Measurements from ENCODE around the gene PRKRA.
"Not testable (repeated sequence)": the region's sequence is repeated elsewhere in the genome, so short reads cannot be mapped to it uniquely, and the experiment has no call there.

Gene PRKRA

DNA sequence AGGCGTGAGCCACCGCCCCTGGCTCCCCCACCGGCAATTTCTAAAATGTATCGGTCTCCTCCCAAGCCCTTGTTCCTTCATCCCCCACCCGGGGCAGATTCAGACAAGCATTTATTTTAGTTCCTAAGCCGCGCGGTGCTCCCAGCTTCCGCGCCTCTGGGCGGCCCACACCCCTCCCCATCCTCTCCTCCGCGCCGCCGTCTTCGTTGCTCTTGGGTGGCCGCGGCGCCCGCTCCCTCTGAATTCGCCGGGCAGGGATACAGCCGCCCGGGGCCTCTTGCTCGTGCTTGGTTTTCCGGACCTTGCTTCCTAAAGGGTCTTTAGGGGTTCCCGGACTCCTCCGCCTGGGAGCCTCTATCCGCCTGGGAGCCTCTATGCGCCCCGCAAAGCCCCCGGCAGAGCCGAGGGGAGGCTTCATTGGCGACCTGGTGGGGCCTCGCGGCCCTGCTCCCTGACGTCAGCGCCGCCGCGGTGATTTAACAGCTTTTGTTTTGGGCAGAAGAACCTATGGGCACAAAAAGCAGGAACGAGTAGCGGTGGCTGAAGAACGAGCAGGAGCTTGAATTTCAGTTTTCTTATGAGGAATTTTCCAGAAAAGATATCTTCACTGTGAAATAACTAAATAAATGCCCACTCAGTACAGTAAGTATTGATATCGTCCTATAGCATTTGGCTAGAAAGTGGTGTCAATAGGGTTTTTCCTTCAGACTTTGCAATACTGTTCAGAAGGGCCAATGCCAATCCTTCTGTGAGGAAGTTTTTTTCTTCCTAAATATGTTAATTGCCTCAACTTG lies 37.3 kb downstream of the PRKRA start:
- DNase-seq, result peak; percentile 57

DNA sequence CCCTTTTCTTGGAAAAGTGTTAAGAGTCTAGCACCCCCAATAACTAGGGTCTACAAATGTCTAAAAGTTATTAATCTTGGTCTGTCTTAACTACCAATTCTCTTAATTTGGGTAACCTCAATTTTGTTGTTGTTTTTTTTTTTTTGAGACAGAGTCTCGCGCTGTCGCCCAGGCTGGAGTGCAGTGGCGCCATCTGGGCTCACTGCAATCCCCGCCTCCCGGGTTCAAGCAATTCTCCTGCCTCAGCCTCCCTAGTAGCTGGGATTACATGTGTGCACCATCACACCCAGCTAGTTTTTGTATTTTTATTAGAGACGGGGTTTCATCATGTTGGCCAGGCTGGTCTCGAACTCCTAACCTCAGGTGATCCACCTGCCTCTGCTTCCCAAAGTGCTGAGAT lies 38.5 kb downstream of the PRKRA start:
- not testable (repeated sequence) for DNase-seq

- DNase-seq, result no peak
Measured at GRCh38 chr2:178412047-178412446, 38.9 kb downstream of the PRKRA start.

GRCh38 chr2:178409261-178409660 lies 41.7 kb downstream of the PRKRA start:
- no peak for DNase-seq

- no peak for DNase-seq
Measured at GRCh38 chr2:178404368-178404767, 46.6 kb downstream of the PRKRA start.

DNA sequence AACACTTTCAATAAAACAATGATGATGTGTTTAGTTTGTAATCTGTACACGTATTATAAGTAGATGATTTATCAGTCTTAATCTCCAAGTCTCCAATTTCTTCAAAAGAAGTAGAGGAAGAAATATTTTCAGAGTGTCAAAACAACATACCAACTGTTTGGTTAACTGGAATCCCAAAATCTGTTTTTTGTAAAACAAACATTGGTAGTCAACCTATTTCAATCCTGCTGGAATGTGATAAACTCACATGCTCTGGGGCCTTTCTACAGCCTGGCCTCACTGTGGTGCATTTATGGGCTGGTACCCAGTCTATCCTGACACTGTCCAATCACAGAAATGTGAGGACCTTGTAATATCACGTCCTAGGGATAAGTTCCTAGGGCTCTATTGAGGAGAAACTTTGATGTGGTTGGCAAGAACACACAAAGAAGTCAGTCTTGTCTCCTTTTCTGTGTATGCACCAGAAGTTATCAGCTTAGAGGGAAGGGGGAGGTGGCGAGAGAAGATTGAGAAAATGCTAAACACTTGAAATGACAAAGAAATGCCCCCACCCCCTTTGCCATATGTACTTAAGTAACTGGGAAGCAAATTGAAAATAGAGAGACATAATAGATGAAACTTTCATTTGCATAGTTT lies 47.2 kb downstream of the PRKRA start:
- DNase-seq, result no peak

- DNase-seq, result no peak
Measured at GRCh38 chr2:178401994-178402437, 49.0 kb downstream of the PRKRA start.

GRCh38 chr2:178397002-178397605 lies 53.9 kb downstream of the PRKRA start:
- no peak for DNase-seq

DNA sequence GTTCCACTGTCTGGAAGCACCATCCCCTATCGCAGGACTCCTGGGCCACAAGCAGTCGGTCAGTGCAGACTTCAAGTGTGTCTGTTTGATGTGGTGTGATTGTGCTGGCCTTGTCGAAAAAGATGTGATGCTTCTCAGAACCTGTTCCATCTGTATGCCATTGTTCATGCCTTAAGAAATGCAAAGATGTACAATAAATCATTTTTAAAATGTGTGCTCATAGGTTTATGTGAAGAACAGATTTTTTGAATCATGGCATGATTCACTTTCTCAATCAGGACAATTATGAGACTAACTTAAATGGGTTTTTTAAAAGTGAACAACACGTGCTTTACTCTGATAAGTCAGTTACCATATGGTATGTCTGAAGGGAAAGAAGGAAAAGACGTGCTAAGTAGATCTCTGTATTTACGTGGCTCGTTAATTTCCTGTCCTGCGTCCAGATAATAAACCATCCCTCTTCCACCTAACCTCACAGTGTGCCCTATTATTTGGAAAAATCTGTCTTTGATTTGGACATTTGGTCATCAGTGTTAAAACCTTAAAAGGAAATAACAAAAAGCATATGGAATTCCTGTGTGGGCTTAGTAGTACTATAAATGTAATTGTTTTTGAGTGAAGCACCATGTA lies 54.9 kb downstream of the PRKRA start:
- DNase-seq, result no peak

- no peak for DNase-seq
Measured at GRCh38 chr2:178395295-178395694, 55.7 kb downstream of the PRKRA start.

DNA sequence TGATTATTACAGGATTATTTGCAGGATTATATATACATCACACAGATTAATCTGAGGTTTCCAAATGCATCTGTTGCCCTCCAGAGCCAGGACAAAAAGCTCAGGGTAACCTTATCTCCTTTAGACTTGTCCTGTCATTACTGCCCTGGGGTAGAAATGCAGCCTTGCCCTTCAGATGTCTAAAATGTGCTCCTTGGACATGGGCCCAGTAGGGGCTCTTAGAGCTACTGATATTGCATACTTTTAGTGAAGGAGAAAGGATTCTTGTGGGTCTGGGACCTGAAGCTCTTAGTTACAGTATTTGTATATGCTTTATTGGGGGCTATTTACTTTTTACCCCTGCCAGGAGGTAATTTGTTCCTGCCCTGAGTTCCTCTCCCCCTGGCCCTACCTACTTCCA lies 56.1 kb downstream of the PRKRA start:
- no peak for DNase-seq

GRCh38 chr2:178392215-178392614 lies 58.8 kb downstream of the PRKRA start:
- DNase-seq, result no peak

GRCh38 chr2:178391701-178392100 lies 59.3 kb downstream of the PRKRA start:
- DNase-seq, result no peak

- no peak for DNase-seq
Measured at GRCh38 chr2:178388287-178388686, 62.7 kb downstream of the PRKRA start.

GRCh38 chr2:178386986-178387597 lies 63.9 kb downstream of the PRKRA start:
- DNase-seq, result no peak

DNA sequence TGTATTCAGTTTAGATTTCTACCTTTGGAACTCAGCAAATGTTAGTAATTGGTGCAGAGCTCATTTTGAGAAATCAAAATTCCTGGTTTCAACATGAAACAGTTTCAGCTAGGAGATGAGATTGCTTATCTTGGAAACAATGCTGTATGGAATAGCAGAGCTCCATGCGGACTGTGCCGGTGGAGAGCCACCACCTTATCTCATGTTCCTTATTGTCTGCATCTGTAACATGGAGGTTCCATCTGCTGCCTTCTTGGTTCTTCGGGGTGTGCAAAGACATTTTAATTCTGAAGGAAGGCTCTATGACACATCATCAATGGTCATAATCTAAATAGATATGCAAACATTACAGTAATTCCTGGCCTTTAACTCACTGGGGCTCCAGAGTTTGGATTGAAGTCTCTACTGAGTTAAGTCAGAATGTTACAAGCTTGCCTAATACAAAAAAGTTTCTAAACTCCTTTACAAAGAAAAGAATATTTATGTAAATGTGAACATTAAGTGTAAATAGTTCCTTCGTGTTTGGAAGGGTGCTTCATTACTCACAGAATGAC lies 65.3 kb downstream of the PRKRA start:
- no peak for DNase-seq

DNA sequence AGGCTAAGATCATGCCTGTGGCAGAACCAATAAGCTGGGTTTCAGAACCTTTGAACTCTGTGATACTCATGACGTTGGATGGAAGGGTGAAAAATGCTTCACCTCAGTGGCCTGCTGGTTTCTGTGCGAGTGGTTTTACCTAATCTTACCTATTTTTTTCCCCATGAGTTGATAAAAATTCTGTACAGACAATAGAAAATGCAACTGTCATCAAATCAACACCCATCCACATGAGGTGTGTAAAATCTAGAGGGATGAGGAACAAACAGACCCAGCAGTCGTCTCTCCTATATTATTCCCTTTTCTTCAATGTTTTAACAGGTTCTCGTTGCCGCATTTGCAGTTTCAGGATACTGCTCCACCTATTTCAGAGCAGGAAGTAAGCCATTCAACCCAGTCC lies 67.3 kb downstream of the PRKRA start:
- DNase-seq, result no peak

Measured in GF-D8 (cell line).